K562 (cell line): ENCODE data around the gene KIAA0319L. TPM values are rescaled to one million over a fixed set of nuclear protein-coding genes. Genes with fewer than 3 reads are reported as not detected.

Source experiments
- ATAC-seq: fragments of 200-7000 bp; cut with Tn5 transposase; 3 replicates; pipeline ENCODE4 v1.9.1; 2020; ENCODE audit warnings: moderate library complexity
- BruUV-seq: library from RNA; stranded (reverse); fragments of 400-500 nt; replicated peaks from 2 replicates; lab custom pipeline; 2021; lab: Mats Ljungman, UMichigan
- CTCF ChIA-PET: fragments of 300-600 bp; formaldehyde crosslinking; extraction: SDS; loops from one replicate; lab custom pipeline; 2021; ENCODE audit warnings: low intra/inter-chr PET ratio; lab: Yijun Ruan, JAX
- POLR2A ChIA-PET: fragments of 300-600, 350-650 bp; sonication (Branson Sonifier 250); formaldehyde crosslinking; extraction: SDS; loops from one replicate; lab custom pipeline; 2021; ENCODE audit warnings: antibody characterized with exemption, inconsistent platforms; lab: Yijun Ruan, JAX
- DNase-seq, 4 experiments: peaks; one replicate each; pipeline versions ENCODE4 v3.0.0 to v3.0.0-alpha.2; 2011 to 2018; ENCODE audit warnings: low spot score in 3 of 4, mixed read lengths in 3 of 4; ENCODE audit errors: extremely low read depth in 1 of 4
- FAIRE-seq: peaks from 2 replicates; lab custom pipeline; 2011; peaks lifted over from hg19 to GRCh38; lab: Jason Lieb, UNC
- H2AFZ ChIP-seq: 2 replicates; pipeline ENCODE4 v1.6.0; 2011; ENCODE audit warnings: low read depth, low read length, control low read depth, inconsistent platforms
- H3K27ac ChIP-seq: fragments of 200-600 bp; 3 replicates; pipeline ENCODE4 v1.8.0; 2011; ENCODE audit warnings: low read depth, mild to moderate bottlenecking, control low read depth, inconsistent platforms, low read length, moderate library complexity, mixed read lengths; ENCODE audit errors: extremely low read depth
- H3K27me3 ChIP-seq, 2 experiments: fragments of 300-600 bp in 1 of 2; 2 replicates in 1 of 2; 3 replicates in 1 of 2; pipeline versions ENCODE4 v1.6.0 to v1.8.0; 2011; ENCODE audit warnings: inconsistent platforms in 2 of 2, low read length in 2 of 2, mild to moderate bottlenecking in 1 of 2, mixed read lengths in 1 of 2, moderate library complexity in 1 of 2; ENCODE audit not compliant: control insufficient read depth in 2 of 2, insufficient read depth in 2 of 2
- H3K36me3 ChIP-seq: fragments of 300-600 bp; 3 replicates; pipeline ENCODE4 v1.8.0; 2011; ENCODE audit warnings: mild to moderate bottlenecking, low read length, inconsistent platforms; ENCODE audit not compliant: control insufficient read depth, insufficient read depth
- H3K4me1 ChIP-seq, 2 experiments: fragments of 200-600 bp in 1 of 2; replicated peaks in 1 of 2; 2 replicates in 1 of 2; 3 replicates in 1 of 2; pipeline versions ENCODE4 v1.5.1 to v1.8.0; 2011; ENCODE audit warnings: inconsistent platforms in 2 of 2, low read length in 2 of 2, mild to moderate bottlenecking in 1 of 2, mixed read lengths in 1 of 2, moderate library complexity in 1 of 2; ENCODE audit not compliant: control insufficient read depth in 2 of 2, insufficient read depth in 2 of 2
- H3K4me2 ChIP-seq: 2 replicates; pipeline ENCODE4 v1.6.1; 2011; ENCODE audit warnings: low read length, control low read depth, inconsistent platforms, mixed read lengths; ENCODE audit not compliant: insufficient read depth
- H3K4me3 ChIP-seq: fragments of 200-600 bp; sonication (generic), shearing (Covaris generic); 2 replicates; pipeline ENCODE4 v1.5.1; 2016; ENCODE audit warnings: control low read depth, inconsistent platforms
- H3K79me2 ChIP-seq: fragments of 200-600 bp; 3 replicates; pipeline ENCODE4 v1.8.0; 2011; ENCODE audit warnings: low read length, inconsistent platforms; ENCODE audit not compliant: control insufficient read depth, insufficient read depth
- H3K9ac ChIP-seq, 2 experiments: 2 replicates each; pipeline versions ENCODE4 v1.6.0 to v1.6.1; 2011; ENCODE audit warnings: low read depth in 2 of 2, low read length in 2 of 2, control low read depth in 1 of 2, inconsistent platforms in 1 of 2, mild to moderate bottlenecking in 1 of 2, mixed read lengths in 1 of 2; ENCODE audit not compliant: insufficient read depth in 1 of 2
- H3K9me1 ChIP-seq: one replicate; pipeline ENCODE4 v1.6.0; 2011; ENCODE audit warnings: inconsistent platforms, mild to moderate bottlenecking, low read length, moderate library complexity; ENCODE audit not compliant: control insufficient read depth, insufficient read depth
- H3K9me3 ChIP-seq: replicated peaks from 2 replicates; pipeline ENCODE4 v1.5.1; 2011; ENCODE audit warnings: low read depth, low read length, inconsistent platforms; ENCODE audit not compliant: control insufficient read depth, insufficient read depth
- H4K20me1 ChIP-seq: replicated peaks from 2 replicates; pipeline ENCODE4 v1.6.1; 2011; ENCODE audit warnings: low read length, inconsistent platforms, mixed read lengths; ENCODE audit not compliant: control insufficient read depth, insufficient read depth
- HDAC1 ChIP-seq, 2 experiments: fragments of 450-650 bp; IDR thresholded peaks; 2 replicates each; pipeline ENCODE4 v1.6.1; 2016 to 2017; ENCODE audit warnings: inconsistent platforms in 1 of 2, mild to moderate bottlenecking in 1 of 2, moderate library complexity in 1 of 2
- MTF1 ChIP-seq: fragments of 250-450 bp; sonication (Bioruptor Pico); IDR thresholded peaks from 2 replicates; pipeline ENCODE4 v1.9.0; 2021; ENCODE audit warnings: moderate library complexity, mild to moderate bottlenecking, inconsistent platforms, borderline replicate concordance
- POLR2G ChIP-seq: fragments of 200-400 bp; formaldehyde crosslinking; IDR thresholded peaks from 2 replicates; pipeline ENCODE4 v1.6.1; 2017; ENCODE audit warnings: low read depth, mild to moderate bottlenecking, antibody characterized with exemption, low read length, moderate library complexity
- RBM22 ChIP-seq: fragments of 200-400 bp; formaldehyde crosslinking; IDR thresholded peaks from 2 replicates; pipeline ENCODE4 v1.6.1; 2018; ENCODE audit warnings: low read length, low read depth; ENCODE audit not compliant: poor library complexity, severe bottlenecking
- ZNF511 ChIP-seq: sonication (generic); formaldehyde crosslinking; IDR thresholded peaks from 2 replicates; pipeline ENCODE4 v1.8.0; 2022; ENCODE audit warnings: mild to moderate bottlenecking, missing genetic modification reagents
- WGBS: fragments of 100-300 bp; shearing (Covaris generic); methylation state at CpG from one replicate; pipeline ENCODE4 v1.1.6; 2016; ENCODE audit warnings: low coverage, mixed read lengths; ENCODE audit not compliant: insufficient coverage; ENCODE audit errors: missing lambda C conversion rate; 5-methylcytosine and 5-hydroxymethylcytosine counted together
- in situ Hi-C: fragments of 300-500 bp; cut with MboI; formaldehyde crosslinking; loops from 4 replicates; pipeline ENCODE4 v1.15.0; 2018; ENCODE audit warnings: inconsistent platforms, mixed read lengths
- intact Hi-C: fragments of 100-400 bp; cut with micrococcal nuclease; formaldehyde crosslinking; loops from 2 replicates; pipeline ENCODE4 v1.14.2; 2022
- polyA plus RNA-seq, 8 experiments: library from polyadenylated mRNA; depleted of rRNA in 4 of 8; stranded (reverse) in 5 of 8; unstranded in 3 of 8; fragments of >200 nt; fragmentation: Nextera tagmentation in 2 of 8; fragmentation: Illumina TruSeq in 1 of 8; extraction: Ambion mirVana in 2 of 8; extraction: Trizol in 1 of 8; gene quantifications; 2 replicates each; pipeline versions ENCODE4 v1.2.1 to v1.2.3, GENCODE V29; 2011 to 2014; ENCODE audit warnings: inconsistent platforms in 1 of 8, missing spikeins in 1 of 8
- total RNA-seq, 7 experiments: library from RNA; depleted of rRNA in 6 of 7; stranded (reverse); fragments of >200 nt in 6 of 7; fragmentation: Illumina TruSeq in 2 of 7; extraction: Trizol in 2 of 7; gene quantifications; 2 replicates each; pipeline versions ENCODE4 v1.2.1 to v1.2.3, GENCODE V29; 2011 to 2021; ENCODE audit warnings: low replicate concordance in 1 of 7

Gene KIAA0319L
- total and polyA plus RNA-seq, 9 of the 15 experiments (the other 6 are each of a cell fraction or from before 2014, with no cell fraction given): 2.4 to 51.7 (median 27.4) TPM

- Histone ChIP-seq H3K4me1 (peaks cover 9 to 10% of the 10 kb centered on the region in 2 experiments; a peak in 4 of 5 replicates), H2AFZ (no peak overlapping the region), H3K9me1 (no peaks in the 10 kb centered on the region), H3K27ac (no peak overlapping the region), H3K9me3 (no peaks in the 10 kb centered on the region), H4K20me1 (no peaks in the 10 kb centered on the region), H3K9ac (no peak overlapping the region), H3K4me3 (no peak overlapping the region), H3K27me3 (no peaks in the 10 kb centered on the region), H3K4me2 (no peak overlapping the region), H3K79me2 (no peaks in the 10 kb centered on the region), H3K36me3 (peaks cover 34% of the 10 kb centered on the region; the same call in 2 of the 3 replicates)
- ATAC-seq (no peak), DNase-seq (no peak), FAIRE-seq (no peak)
- WGBS: 92% methylated on average over 12 of the region's 15 CpGs
- TSS peak; percentile 41 for BruUV-seq
- POLR2A ChIA-PET: no interaction called here
- in situ Hi-C loops (no loop called here), intact Hi-C loops (loop anchor here (10.0 kb wide), 1 partner anchor 569 kb away; no protein-coding TSS in a partner anchor)
- TF ChIP-seq RBM22: peak; percentile 55
- peak; percentile 66 for TF ChIP-seq POLR2G
- TF ChIP-seq HDAC1 (IDR thresholded peaks at IDR 0.05): no peak
- TF ChIP-seq MTF1: no peak
- TF ChIP-seq ZNF511 (CRISPR knock-in tag): no peak
- CTCF ChIA-PET: no interaction called here
Observed at GRCh38 chr1:35433714-35434113, 123.5 kb downstream of the KIAA0319L start.
